ENCODE measurements around the gene CST3.

Gene CST3

GRCh38 chr20:23671479-23671878, 33.7 kb upstream of the CST3 start:
- TF ChIP-seq, protein P1, sequence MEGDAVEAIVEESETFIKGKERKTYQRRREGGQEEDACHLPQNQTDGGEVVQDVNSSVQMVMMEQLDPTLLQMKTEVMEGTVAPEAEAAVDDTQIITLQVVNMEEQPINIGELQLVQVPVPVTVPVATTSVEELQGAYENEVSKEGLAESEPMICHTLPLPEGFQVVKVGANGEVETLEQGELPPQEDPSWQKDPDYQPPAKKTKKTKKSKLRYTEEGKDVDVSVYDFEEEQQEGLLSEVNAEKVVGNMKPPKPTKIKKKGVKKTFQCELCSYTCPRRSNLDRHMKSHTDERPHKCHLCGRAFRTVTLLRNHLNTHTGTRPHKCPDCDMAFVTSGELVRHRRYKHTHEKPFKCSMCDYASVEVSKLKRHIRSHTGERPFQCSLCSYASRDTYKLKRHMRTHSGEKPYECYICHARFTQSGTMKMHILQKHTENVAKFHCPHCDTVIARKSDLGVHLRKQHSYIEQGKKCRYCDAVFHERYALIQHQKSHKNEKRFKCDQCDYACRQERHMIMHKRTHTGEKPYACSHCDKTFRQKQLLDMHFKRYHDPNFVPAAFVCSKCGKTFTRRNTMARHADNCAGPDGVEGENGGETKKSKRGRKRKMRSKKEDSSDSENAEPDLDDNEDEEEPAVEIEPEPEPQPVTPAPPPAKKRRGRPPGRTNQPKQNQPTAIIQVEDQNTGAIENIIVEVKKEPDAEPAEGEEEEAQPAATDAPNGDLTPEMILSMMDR (IDR thresholded peaks at IDR 0.05; ENCODE audit: insufficient read depth, low read length, poor library complexity, severe bottlenecking), result no peak
- no peak overlapping the region for H3K4me3 ChIP-seq (replicated peaks; ENCODE audit: low read depth, low read length)
- H3K27me3 ChIP-seq (replicated peaks; ENCODE audit: control insufficient read depth, insufficient read depth, low read length), result no peaks in the 10 kb centered on the region; the same call in 1 of the 2 replicates
- no peaks in the 10 kb centered on the region for H3K36me3 ChIP-seq (ENCODE audit: control insufficient read depth, insufficient read depth, low read length)
- no peak for DNase-seq (ENCODE audit: extremely low read depth, insufficient read length)

GRCh38 chr20:23670361-23670760, 32.6 kb upstream of the CST3 start:
- DNase-seq (ENCODE audit: extremely low read depth, insufficient read length), result no peak
- H3K4me3 ChIP-seq (replicated peaks; ENCODE audit: low read depth, low read length), result no peak overlapping the region
- TF ChIP-seq, protein P1 (IDR thresholded peaks at IDR 0.05; ENCODE audit: insufficient read depth, low read length, poor library complexity, severe bottlenecking), result no peak
- H3K36me3 ChIP-seq (ENCODE audit: control insufficient read depth, insufficient read depth, low read length), result no peaks in the 10 kb centered on the region
- H3K27me3 ChIP-seq (replicated peaks; ENCODE audit: control insufficient read depth, insufficient read depth, low read length), result no peaks in the 10 kb centered on the region; the same call in 1 of the 2 replicates

- no peak for DNase-seq (ENCODE audit: extremely low read depth, insufficient read length)
Observed at GRCh38 chr20:23669866-23670265, 32.1 kb upstream of the CST3 start.

GRCh38 chr20:23669327-23669726, 31.6 kb upstream of the CST3 start:
- Histone ChIP-seq H3K27me3 (replicated peaks; ENCODE audit: control insufficient read depth, insufficient read depth, low read length) (no peaks in the 10 kb centered on the region; the same call in 1 of the 2 replicates), H3K36me3 (ENCODE audit: control insufficient read depth, insufficient read depth, low read length) (no peaks in the 10 kb centered on the region), H3K4me3 (replicated peaks; ENCODE audit: low read depth, low read length) (no peak overlapping the region)
- TF ChIP-seq, protein P1 (IDR thresholded peaks at IDR 0.05; ENCODE audit: insufficient read depth, low read length, poor library complexity, severe bottlenecking), result no peak
- DNase-seq (ENCODE audit: extremely low read depth, insufficient read length), result no peak

More at GRCh38 chr20:23669866-23670265, 32.1 kb upstream of the CST3 start:
- Histone ChIP-seq H3K27me3 (replicated peaks; ENCODE audit: control insufficient read depth, insufficient read depth, low read length) (no peaks in the 10 kb centered on the region; the same call in 1 of the 2 replicates), H3K36me3 (ENCODE audit: control insufficient read depth, insufficient read depth, low read length) (no peaks in the 10 kb centered on the region), H3K4me3 (replicated peaks; ENCODE audit: low read depth, low read length) (no peak overlapping the region)
- TF ChIP-seq, protein P1 (IDR thresholded peaks at IDR 0.05; ENCODE audit: insufficient read depth, low read length, poor library complexity, severe bottlenecking), result no peak

DNA sequence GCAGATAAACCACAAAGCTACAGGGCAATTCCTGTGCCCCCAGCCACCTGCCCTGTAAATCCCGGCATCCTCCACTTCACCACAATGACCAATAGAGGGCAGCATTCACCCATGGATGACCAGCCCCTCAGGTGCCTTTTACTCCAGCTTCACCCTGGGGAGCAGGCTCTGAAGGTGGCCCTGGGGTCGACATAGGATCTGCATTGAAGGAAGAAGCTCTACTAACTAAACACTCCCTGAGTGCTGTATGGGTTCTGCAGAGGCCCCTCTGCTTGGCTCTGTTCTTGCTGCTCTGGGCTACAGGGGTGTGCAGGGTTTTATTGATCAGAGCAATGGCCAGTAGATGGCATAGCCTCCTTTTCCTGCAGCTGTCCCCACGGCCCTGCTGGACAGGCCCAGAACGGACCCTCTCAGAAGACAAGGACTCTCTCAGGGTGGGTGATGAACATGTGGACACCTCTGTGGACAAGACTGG, 30.8 kb upstream of the CST3 start:
- TF ChIP-seq, protein P1 (IDR thresholded peaks at IDR 0.05; ENCODE audit: insufficient read depth, low read length, poor library complexity, severe bottlenecking), result peak; percentile 69
- Histone ChIP-seq H3K4me3 (replicated peaks; ENCODE audit: low read depth, low read length) (no peak overlapping the region), H3K27me3 (replicated peaks; ENCODE audit: control insufficient read depth, insufficient read depth, low read length) (no peaks in the 10 kb centered on the region; the same call in 1 of the 2 replicates), H3K36me3 (ENCODE audit: control insufficient read depth, insufficient read depth, low read length) (no peaks in the 10 kb centered on the region)
- no peak for DNase-seq (ENCODE audit: extremely low read depth, insufficient read length)

- Histone ChIP-seq H3K27me3 (replicated peaks; ENCODE audit: control insufficient read depth, insufficient read depth, low read length) (no peaks in the 10 kb centered on the region; the same call in 1 of the 2 replicates), H3K36me3 (ENCODE audit: control insufficient read depth, insufficient read depth, low read length) (no peaks in the 10 kb centered on the region), H3K4me3 (replicated peaks; ENCODE audit: low read depth, low read length) (no peak overlapping the region)
- DNase-seq (ENCODE audit: extremely low read depth, insufficient read length), result no peak
- TF ChIP-seq, protein P1 (IDR thresholded peaks at IDR 0.05; ENCODE audit: insufficient read depth, low read length, poor library complexity, severe bottlenecking), result no peak
Observed at GRCh38 chr20:23667666-23668065, 29.9 kb upstream of the CST3 start.
